B cell (primary cell): ENCODE results near the gene CCNB3. TPM values are rescaled to one million over a fixed set of nuclear protein-coding genes. Genes with fewer than 3 reads are reported as not detected.

Experiments used
- ATAC-seq: fragments of 200-7000 bp; cut with Tn5 transposase; one replicate; pipeline ENCODE4 v1.10.0; 2021; ENCODE audit warnings: low read depth, mild to moderate bottlenecking, moderate number of reproducible peaks, moderate library complexity
- CTCF ChIA-PET: fragments of 350-600 bp; sonication (Branson Sonifier 250); formaldehyde crosslinking; loops from one replicate; lab custom pipeline; 2021; ENCODE audit warnings: antibody characterized with exemption, inconsistent platforms; lab: Charles Lee
- POLR2A ChIA-PET: fragments of 350-600 bp; sonication (Branson Sonifier 250); formaldehyde crosslinking; loops from one replicate; lab custom pipeline; 2021; ENCODE audit warnings: antibody characterized with exemption; lab: Charles Lee
- DNase-seq: peaks from one replicate; pipeline ENCODE4 v3.0.0; 2013
- H2AFZ ChIP-seq: 2 replicates; pipeline ENCODE4 v1.6.1; 2012; ENCODE audit warnings: mild to moderate bottlenecking, low read depth, low read length; ENCODE audit not compliant: insufficient read depth, poor library complexity, severe bottlenecking
- H3K27ac ChIP-seq, 2 donors: 1 replicate in 1 of 2; 2 replicates in 1 of 2; pipeline ENCODE4 v1.5.1; 2012 to 2013; ENCODE audit warnings: low read length in 2 of 2, mild to moderate bottlenecking in 2 of 2, moderate library complexity in 1 of 2
- H3K27me3 ChIP-seq, 4 experiments: fragments of 200-600 bp in 1 of 4; sonication (generic) in 1 of 4; replicated peaks in 1 of 4; 1 replicate in 2 of 4; 2 replicates in 2 of 4; pipeline versions ENCODE4 v1.6.1 to v1.7.0; 2013 to 2016; ENCODE audit warnings: low read length in 3 of 4, mild to moderate bottlenecking in 2 of 4, mixed read lengths in 1 of 4, moderate library complexity in 1 of 4; ENCODE audit not compliant: insufficient read depth in 4 of 4, control insufficient read depth in 3 of 4; ENCODE audit errors: control extremely low read depth in 1 of 4
- H3K36me3 ChIP-seq, 2 experiments: replicated peaks in 1 of 2; 1 replicate in 1 of 2; 2 replicates in 1 of 2; pipeline versions ENCODE4 v1.6.1 to v1.7.1; 2013; ENCODE audit warnings: low read length in 1 of 2; ENCODE audit not compliant: insufficient read depth in 2 of 2, control insufficient read depth in 1 of 2; ENCODE audit errors: control extremely low read depth in 1 of 2, extremely low read depth in 1 of 2
- H3K4me1 ChIP-seq, 2 donors: fragments of 200-600 bp in 1 of 2; sonication (generic) in 1 of 2; 1 replicate in 1 of 2; 2 replicates in 1 of 2; pipeline versions ENCODE4 v1.5.1 to v1.6.1; 2013 to 2017; ENCODE audit warnings: low read length in 2 of 2; ENCODE audit not compliant: control insufficient read depth in 2 of 2, insufficient read depth in 2 of 2
- H3K4me2 ChIP-seq: replicated peaks from 2 replicates; pipeline ENCODE3; 2012; ENCODE audit warnings: mild to moderate bottlenecking, low read depth, low read length; ENCODE audit not compliant: poor library complexity, severe bottlenecking
- H3K4me3 ChIP-seq, 5 experiments: fragments of 200-600 bp in 1 of 5; sonication (generic) in 1 of 5; 1 replicate in 3 of 5; 2 replicates in 2 of 5; pipeline versions ENCODE4 v1.5.1 to v1.7.0; 2011 to 2016; ENCODE audit warnings: low read length in 4 of 5, mild to moderate bottlenecking in 4 of 5, low read depth in 2 of 5, control low read depth in 1 of 5, moderate library complexity in 1 of 5; ENCODE audit not compliant: insufficient read depth in 1 of 5; ENCODE audit errors: control extremely low read depth in 1 of 5, extremely low read depth in 1 of 5
- H3K79me2 ChIP-seq: fragments of 200-600 bp; sonication (generic); one replicate; pipeline ENCODE4 v1.6.0; 2016; ENCODE audit warnings: low read length; ENCODE audit not compliant: control insufficient read depth, insufficient read depth
- H3K9ac ChIP-seq: fragments of 200-600 bp; sonication (generic); 2 replicates; pipeline ENCODE4 v1.6.1; 2017; ENCODE audit warnings: mild to moderate bottlenecking, low read length, moderate library complexity
- H3K9me3 ChIP-seq, 3 donors: one replicate each; pipeline versions ENCODE4 v1.6.1 to v1.7.1; 2013; ENCODE audit warnings: low read length in 2 of 3; ENCODE audit not compliant: control insufficient read depth in 2 of 3, insufficient read depth in 1 of 3; ENCODE audit errors: control extremely low read depth in 1 of 3
- H4K20me1 ChIP-seq: 2 replicates; pipeline ENCODE4 v1.6.0; 2012; ENCODE audit warnings: mild to moderate bottlenecking, low read length; ENCODE audit not compliant: insufficient read depth, control insufficient read depth, poor library complexity, severe bottlenecking
- H3K27ac Mint-ChIP-seq: one replicate; pipeline ENCODE4 v1.8.0; 2021; ENCODE audit warnings: mixed read lengths
- H3K27me3 Mint-ChIP-seq: one replicate; pipeline ENCODE4 v1.8.0; 2021; ENCODE audit warnings: mixed read lengths
- H3K4me1 Mint-ChIP-seq: one replicate; pipeline ENCODE4 v1.8.0; 2021; ENCODE audit warnings: mixed read lengths
- H3K4me3 Mint-ChIP-seq: one replicate; pipeline ENCODE4 v1.8.0; 2021; ENCODE audit warnings: mixed read lengths
- H3K9me3 Mint-ChIP-seq: one replicate; pipeline ENCODE4 v1.8.0; 2022; ENCODE audit warnings: mixed read lengths; ENCODE audit not compliant: insufficient read depth
- CTCF ChIP-seq: fragments of 200-600 bp; IDR thresholded peaks from one replicate; pipeline ENCODE4 v1.8.0; 2022; ENCODE audit warnings: antibody characterized with exemption, mild to moderate bottlenecking
- EZH2 ChIP-seq: IDR thresholded peaks from 2 replicates; pipeline ENCODE4 v1.6.1; 2012; ENCODE audit warnings: borderline replicate concordance, low read depth, mild to moderate bottlenecking, moderate library complexity, low read length; ENCODE audit not compliant: insufficient read depth, poor library complexity, severe bottlenecking
- WGBS: methylation state at CpG from one replicate; pipeline ENCODE4 v1.1.5; 2013; ENCODE audit warnings: missing lambda C conversion rate; ENCODE audit not compliant: insufficient coverage; 5-methylcytosine and 5-hydroxymethylcytosine counted together
- intact Hi-C: fragments of 100-400 bp; cut with micrococcal nuclease; formaldehyde crosslinking; loops from one replicate; pipeline ENCODE4 v1.10.0; 2022
- polyA minus RNA-seq: library from RNA; depleted of rRNA, polyadenylated mRNA; stranded (reverse); fragments of >200 nt; gene quantifications from 2 replicates; pipeline ENCODE4 v1.2.3, GENCODE V29; 2012
- polyA plus RNA-seq: library from polyadenylated mRNA; depleted of rRNA; stranded (reverse); fragments of >200 nt; gene quantifications from 2 replicates; pipeline ENCODE4 v1.2.3, GENCODE V29; 2012
- total RNA-seq, 2 donors: library from RNA; stranded (reverse); fragments of 120-200 nt in 1 of 2; gene quantifications; 1 replicate in 1 of 2; 2 replicates in 1 of 2; pipeline versions ENCODE4 v1.2.3 to v1.2.4, GENCODE V29; 2013 to 2022

Gene CCNB3, protein sequence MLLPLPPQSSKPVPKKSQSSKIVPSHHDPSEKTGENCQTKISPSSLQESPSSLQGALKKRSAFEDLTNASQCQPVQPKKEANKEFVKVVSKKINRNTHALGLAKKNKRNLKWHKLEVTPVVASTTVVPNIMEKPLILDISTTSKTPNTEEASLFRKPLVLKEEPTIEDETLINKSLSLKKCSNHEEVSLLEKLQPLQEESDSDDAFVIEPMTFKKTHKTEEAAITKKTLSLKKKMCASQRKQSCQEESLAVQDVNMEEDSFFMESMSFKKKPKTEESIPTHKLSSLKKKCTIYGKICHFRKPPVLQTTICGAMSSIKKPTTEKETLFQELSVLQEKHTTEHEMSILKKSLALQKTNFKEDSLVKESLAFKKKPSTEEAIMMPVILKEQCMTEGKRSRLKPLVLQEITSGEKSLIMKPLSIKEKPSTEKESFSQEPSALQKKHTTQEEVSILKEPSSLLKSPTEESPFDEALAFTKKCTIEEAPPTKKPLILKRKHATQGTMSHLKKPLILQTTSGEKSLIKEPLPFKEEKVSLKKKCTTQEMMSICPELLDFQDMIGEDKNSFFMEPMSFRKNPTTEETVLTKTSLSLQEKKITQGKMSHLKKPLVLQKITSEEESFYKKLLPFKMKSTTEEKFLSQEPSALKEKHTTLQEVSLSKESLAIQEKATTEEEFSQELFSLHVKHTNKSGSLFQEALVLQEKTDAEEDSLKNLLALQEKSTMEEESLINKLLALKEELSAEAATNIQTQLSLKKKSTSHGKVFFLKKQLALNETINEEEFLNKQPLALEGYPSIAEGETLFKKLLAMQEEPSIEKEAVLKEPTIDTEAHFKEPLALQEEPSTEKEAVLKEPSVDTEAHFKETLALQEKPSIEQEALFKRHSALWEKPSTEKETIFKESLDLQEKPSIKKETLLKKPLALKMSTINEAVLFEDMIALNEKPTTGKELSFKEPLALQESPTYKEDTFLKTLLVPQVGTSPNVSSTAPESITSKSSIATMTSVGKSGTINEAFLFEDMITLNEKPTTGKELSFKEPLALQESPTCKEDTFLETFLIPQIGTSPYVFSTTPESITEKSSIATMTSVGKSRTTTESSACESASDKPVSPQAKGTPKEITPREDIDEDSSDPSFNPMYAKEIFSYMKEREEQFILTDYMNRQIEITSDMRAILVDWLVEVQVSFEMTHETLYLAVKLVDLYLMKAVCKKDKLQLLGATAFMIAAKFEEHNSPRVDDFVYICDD (N-terminal part only)
- 0.07 and 0.66 TPM in 2 replicates for total RNA-seq
- total RNA-seq (2013), result 0.30 TPM
- 0.19 and 0.69 TPM in 2 replicates for polyA plus RNA-seq
- polyA minus RNA-seq, result 0.09 and 0.50 TPM in 2 replicates

GRCh38 chrX:50204364-50204899 is at the start of gene CCNB3:
Gene CCNB3, plus strand, starts transcription at chrX:50204765. Its CDS starts 80,399 bp downstream, at chrX:50285164.
- Mint-ChIP-seq H3K27ac (peak within 1 kb of the TSS; percentile 74), H3K4me3 (peak within 1 kb of the TSS; percentile 77), H3K9me3 (no peaks in the 10 kb centered on the region), H3K4me1 (peaks cover 11% of the 10 kb centered on the region), H3K27me3 (no peaks in the 10 kb centered on the region)
- Histone ChIP-seq H3K36me3 (no peaks in the 10 kb centered on the region), H3K4me2 (peak within 1 kb of the TSS; percentile 68), H3K9me3 (no peaks in the 10 kb centered on the region), H3K27me3 (no peaks in the 10 kb centered on the region), H3K27ac (peak within 1 kb of the TSS; percentile 38 to 51), H4K20me1 (no peaks in the 10 kb centered on the region), H2AFZ (peak within 1 kb of the TSS; percentile 67), H3K4me1 (peaks cover 5 to 6% of the 10 kb centered on the region in 2 donors), H3K9ac (peak within 1 kb of the TSS; percentile 58), H3K79me2 (no peaks in the 10 kb centered on the region), H3K4me3 (peak within 1 kb of the TSS in 4 of 5 experiments; percentile 33 to 71 (median 40))
- TF ChIP-seq EZH2, result no peak
- TF ChIP-seq CTCF, result peak; percentile 68
- peak; percentile 94 for ATAC-seq
- ChIA-PET POLR2A (no interaction called here), CTCF (interaction anchor here (0.7 to 2.9 kb wide), 7 partner anchors 10 to 288 kb away, joined by 3 to 12 read pairs (median 5); partner anchors contain the start of gene CLCN5)
- no CpG with 5 or more reads among the region's 19 CpGs for WGBS
- peak; percentile 87 for DNase-seq
- intact Hi-C loops, result loop anchor here (1.0 to 2.0 kb wide), 3 partner anchors 282 to 325 kb away; partner anchors contain the start of genes CLCN5 and USP27X
